VCaP (cell line): ENCODE measurements around the gene CDH4.

Experiments used
- H3K27ac ChIP-seq: fragments of 450-650 bp; 2 replicates; pipeline ENCODE4 v1.5.1; 2017
- TF ChIP-seq, protein P1 (sequence below): fragments of 450-650 bp; conservative IDR thresholded peaks from 2 replicates; pipeline ENCODE4 v1.5.1; 2017; ENCODE audit warnings: mild to moderate bottlenecking, moderate library complexity

Gene CDH4

DNA sequence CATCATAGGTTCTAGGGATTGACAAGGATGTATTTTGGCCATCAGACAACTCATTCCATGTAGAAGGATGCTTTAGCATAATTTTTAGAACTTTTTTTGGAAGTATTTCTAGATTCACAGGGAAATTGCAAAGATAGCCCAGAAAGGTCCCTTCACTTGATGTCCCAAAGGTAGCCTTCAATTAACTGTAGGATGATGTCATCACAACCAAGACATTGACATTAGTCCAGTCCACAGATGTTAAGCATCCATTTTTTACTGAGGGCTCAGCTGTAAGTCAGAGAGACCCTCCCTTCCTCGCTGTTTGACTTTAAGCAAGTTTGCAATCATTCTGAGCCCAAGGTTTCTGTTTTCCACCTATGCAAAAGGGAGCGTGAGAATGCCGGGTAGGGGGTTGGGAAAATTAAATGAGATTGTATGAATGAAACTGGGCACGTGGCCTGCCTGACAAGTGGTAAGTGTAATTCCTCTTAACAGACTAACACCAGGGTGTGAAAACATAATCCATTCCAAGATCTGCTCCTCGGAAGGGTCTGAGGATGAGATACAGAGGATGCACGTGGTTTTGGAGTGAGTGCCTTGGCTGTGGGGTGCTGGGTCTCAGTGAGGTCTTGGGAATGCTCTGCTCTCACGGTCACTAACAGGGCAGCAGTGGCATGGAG is 126.8 kb downstream of the CDH4 start:
- no peak overlapping the region for H3K27ac ChIP-seq
- TF ChIP-seq, protein P1, sequence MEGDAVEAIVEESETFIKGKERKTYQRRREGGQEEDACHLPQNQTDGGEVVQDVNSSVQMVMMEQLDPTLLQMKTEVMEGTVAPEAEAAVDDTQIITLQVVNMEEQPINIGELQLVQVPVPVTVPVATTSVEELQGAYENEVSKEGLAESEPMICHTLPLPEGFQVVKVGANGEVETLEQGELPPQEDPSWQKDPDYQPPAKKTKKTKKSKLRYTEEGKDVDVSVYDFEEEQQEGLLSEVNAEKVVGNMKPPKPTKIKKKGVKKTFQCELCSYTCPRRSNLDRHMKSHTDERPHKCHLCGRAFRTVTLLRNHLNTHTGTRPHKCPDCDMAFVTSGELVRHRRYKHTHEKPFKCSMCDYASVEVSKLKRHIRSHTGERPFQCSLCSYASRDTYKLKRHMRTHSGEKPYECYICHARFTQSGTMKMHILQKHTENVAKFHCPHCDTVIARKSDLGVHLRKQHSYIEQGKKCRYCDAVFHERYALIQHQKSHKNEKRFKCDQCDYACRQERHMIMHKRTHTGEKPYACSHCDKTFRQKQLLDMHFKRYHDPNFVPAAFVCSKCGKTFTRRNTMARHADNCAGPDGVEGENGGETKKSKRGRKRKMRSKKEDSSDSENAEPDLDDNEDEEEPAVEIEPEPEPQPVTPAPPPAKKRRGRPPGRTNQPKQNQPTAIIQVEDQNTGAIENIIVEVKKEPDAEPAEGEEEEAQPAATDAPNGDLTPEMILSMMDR = no peak

DNA sequence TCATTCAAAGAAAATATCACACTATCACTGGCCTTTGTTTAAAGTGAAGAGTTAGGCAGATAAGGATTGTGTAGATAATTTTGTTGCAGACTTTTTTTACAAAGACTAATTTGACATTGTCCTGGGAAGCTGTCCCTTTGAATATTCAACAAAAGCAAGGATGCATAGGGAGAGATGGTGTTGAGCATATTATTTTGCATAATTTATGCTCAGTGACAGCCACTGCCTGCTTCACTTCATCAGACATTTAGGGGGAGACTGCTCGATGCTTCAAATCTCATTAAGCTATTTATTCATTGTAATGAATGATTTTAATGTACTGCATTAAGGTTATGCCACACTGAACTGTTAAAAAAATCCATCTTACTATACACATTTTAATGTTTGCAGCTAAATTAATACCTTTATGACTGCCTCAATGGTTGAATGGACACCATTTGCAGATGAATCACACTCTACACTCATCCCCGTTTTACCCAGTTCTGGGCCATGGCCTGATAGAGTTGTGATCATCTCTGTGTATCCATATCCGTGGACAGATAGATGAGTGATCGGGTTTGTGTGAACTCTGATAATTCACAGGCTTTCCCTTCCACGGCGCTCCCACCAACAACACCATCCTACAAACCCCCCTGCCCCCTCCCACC is 128.0 kb downstream of the CDH4 start:
- TF ChIP-seq, protein P1 = no peak
- no peak overlapping the region for H3K27ac ChIP-seq

DNA sequence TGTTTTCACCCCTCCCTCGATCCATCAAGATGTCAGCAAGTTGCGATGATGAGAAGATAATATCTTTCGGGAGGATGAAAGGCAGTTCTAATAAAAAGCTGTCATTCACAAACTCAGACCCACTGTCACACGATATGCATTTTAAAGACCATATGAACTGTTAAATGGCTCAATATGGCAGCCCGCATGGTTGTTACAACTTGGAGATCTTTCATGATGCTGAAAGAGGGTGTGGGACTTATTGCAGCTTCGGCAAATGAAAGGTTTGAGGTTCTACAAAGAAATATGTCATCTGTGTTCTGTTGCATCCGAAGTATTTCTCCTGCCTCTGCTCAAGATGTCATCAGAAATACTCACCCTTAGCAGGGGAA is 128.5 kb downstream of the CDH4 start:
- TF ChIP-seq, protein P1 = no peak
- no peak overlapping the region for H3K27ac ChIP-seq

DNA sequence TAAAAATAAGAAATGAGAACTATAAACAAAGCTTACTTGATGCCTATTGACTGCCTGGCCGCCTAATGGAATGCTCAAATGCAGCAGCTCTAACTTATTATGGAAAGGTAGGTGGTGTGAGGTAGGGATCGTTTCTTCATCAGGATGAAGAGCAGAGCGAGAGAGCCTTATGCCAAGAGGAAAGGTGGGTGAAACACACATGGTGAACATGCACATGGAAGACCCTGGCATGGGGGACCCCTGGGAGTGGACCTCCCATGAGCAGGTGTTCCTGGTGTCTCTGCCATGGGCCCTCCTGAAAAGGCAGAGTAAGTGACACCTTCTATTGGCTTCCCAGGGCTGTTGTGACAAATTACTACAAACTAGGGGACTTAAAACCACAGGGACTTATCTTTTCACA is 130.1 kb downstream of the CDH4 start:
- H3K27ac ChIP-seq = no peak overlapping the region
- TF ChIP-seq, protein P1 = no peak

DNA sequence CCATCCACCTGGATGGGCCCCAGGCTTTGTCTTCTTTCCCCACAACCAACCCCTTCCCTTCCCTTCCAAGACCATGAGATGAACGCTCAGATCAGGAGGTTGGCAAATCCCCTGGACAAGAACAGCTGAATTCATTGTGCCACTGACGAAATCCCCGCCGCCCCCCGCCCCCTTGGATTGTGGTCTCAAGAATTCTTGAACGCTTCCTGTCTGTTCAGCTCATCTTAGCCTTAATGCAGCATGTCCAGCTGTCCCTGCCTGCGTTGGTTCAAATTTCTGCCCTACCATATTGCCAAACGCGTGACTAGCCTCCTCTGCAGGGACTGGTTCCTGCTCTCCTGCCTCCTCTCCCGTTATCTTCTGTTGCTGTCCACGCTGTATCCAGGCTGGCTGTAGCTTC is 133.2 kb downstream of the CDH4 start:
- no peak overlapping the region for H3K27ac ChIP-seq
- TF ChIP-seq, protein P1 = no peak

DNA sequence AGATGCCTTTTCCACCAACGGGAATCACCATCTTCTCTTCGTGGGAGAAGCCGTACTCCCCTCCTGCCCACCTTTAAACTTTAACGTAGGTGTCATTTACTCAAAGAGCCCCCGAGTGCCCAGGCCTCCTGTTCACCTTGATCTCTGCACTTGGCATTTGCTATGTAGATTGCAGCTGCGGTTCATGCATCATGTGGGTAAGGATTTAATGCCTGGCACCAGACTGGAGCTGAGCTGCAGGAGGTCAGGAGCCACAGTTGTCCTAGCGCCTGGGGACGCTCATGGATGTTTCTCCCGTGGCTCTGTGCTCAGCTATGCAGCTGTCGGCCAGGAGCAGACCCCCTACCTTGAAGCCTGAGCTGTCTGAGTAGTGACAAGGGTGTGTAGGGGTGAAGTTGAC is 133.7 kb downstream of the CDH4 start:
- TF ChIP-seq, protein P1 = no peak
- no peak overlapping the region for H3K27ac ChIP-seq

DNA sequence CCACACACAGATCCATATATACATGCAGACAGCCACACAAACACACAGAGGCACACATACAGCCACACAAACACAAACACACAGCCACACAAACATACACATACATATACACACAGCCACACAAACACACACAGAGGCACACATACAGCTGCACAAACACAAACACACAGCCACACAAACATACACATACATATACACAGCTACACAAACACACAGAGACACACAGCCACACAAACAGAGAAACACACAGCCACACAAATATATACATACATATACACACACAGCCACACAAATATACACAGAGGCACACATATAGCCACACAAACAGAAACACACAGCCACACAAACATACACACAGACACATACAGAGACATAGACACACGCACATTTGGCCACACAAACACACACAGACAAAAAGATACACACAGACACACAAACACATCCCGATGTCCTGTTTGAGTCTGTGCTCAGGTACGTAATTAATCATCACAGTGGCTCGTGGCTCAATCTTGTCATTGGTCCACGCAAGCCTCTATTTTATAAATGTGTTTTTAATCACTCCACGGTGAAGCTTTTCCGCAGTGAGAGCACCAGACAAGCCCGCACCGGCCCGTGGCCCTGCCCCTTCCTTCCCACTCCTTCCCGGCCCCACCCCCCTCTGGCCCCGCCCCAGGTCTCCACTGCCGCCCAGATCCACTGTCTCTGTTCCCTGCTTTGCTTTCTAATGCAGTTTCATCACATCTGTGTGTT is 135.3 kb downstream of the CDH4 start:
- TF ChIP-seq, protein P1 = no peak
- peak overlapping the region; percentile 59 for H3K27ac ChIP-seq
